HG03196 (cell line): ENCODE measurements around the gene MICAL3.

Experiments used
- ATAC-seq: cut with Tn5 transposase; IDR thresholded peaks from one replicate; pipeline ENCODE4 v1.9.1; 2021; ENCODE audit not compliant: unreplicated experiment

The MICAL3 gene

DNA sequence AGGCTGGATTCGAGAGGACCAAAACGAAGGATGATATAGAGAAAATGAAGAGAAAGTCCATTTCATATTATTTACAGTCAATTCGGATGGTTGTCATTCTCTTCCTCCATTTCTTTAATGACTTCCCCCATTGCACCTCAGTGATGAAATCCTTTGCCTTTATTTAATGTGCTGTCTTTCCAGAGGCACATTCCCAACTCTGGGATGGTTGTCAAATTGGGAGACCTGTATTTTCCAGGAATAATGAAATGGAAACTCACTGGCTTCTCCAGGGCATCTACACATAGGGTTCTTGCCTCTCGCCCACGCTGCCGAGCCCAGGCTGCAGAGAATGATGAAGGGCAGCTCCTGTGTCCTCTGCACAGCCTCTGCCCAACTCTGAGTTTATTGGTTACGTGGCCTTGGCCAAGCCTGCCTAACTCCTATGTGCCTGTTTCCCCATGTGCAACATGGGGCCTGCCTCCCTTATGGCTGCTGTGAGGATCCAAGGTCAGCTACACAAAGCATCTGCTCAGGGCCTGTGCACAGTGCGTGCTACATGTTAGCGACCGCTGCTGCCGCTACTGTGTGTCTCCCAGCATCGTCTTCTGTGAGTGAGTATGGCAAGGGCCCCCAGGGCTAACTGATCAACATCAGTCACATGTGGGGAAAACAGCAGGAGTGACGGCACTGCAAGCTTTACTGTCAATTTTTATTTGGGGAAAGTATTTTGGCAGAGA is 168.6 kb downstream of the MICAL3 start:
- no peak for ATAC-seq

DNA sequence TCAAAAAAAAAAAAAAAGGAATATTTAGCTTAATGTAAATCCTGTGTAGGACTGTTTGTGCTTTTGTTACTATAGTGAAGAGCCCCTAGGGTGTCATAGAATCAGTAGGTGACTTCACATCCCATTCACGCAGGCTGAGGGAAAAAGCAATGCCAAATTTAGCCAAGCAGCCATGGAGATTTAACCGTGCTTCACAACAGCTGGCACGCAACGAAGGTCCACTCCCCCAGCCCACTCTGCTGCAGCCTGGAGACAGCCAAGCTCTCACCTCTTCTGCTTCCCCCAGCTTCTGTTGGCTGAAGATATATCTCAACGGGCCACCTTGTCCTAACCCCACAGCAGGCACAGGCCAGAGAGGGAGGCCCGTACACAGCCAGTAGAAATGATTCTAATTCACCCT is 171.3 kb downstream of the MICAL3 start:
- no peak for ATAC-seq

DNA sequence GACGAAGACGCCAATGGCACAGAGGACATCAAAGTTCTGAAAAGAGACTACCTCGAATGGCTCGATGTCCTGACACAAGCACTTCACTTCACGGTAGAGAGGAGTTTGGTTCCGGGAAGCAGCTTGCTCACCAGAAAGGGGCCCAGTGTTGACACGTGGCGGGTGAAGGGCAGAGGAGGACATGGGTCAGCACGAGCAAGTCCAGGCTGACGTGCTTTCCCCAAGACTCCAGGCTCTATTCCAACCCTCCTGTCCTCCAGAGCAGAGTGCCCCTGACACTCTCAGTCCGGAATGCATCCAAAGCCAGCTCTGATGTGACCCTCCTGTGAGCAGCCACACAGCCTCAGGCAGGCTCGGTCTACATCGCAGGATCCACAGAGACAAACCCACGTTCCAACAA is 172.6 kb downstream of the MICAL3 start:
- ATAC-seq = no peak

DNA sequence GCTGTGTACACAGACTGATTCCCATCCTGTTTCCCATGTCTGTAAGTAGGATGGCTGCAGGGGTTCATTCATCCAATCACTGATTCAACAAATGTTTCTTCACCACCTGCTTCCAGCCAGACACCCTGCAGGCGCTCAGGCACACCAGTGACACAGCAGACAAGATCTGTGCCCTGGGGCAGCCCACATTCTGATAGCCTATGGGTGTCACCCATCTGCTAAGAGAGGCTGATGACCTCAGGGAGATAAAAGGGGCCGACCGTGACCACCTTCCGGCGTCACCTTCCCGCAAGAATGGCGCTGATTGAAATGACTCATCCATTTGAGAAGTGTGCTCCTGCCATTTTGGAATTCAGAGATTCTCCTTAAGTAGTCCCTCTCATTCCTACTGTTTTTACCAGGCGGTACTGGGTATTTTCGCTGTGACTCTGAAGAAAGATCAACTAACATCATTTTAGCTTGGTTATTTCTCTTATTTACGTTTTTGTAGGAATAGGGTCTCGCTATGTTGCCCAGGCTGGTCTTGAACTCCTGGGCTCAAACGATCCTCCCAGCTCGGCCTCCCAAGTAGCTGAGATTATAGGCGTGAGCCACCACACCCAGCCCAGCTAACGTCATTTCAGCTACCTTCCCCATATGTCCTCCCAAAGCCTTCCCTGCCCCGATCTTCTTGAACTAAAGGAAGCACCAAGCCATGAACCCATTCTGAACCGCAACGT is 176.8 kb downstream of the MICAL3 start:
- ATAC-seq = no peak

DNA sequence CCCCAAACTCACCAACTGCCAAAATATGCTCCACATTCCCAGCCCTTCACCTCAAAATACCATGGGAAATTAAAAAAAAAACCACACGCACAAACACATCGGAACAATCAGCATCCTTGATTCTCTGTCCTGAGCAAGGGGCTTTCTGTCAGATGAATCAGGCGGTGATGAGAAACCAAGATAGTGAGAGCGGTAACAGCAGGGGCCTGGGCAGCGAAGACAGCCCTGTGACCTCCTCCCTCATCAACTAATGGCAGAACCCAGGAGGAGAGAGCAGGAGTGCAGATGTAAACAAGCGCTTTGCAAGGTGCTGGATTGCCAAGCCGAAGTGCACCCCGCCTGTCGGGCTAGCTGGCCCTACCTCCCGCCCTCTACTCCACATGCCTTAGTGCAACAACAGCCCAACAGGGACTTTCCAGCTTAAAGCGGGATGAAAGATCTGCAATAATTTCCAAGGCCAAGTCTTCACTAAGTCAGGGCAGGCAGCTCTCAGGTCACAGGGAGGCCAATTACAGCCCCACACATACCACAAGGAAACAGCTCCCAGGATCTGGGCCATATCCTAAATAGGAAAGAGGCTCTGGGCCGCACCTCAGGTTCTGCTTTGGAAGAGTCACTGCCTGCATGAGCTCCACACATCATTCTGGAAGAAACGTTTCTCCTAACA is 177.9 kb downstream of the MICAL3 start:
- no peak for ATAC-seq

DNA sequence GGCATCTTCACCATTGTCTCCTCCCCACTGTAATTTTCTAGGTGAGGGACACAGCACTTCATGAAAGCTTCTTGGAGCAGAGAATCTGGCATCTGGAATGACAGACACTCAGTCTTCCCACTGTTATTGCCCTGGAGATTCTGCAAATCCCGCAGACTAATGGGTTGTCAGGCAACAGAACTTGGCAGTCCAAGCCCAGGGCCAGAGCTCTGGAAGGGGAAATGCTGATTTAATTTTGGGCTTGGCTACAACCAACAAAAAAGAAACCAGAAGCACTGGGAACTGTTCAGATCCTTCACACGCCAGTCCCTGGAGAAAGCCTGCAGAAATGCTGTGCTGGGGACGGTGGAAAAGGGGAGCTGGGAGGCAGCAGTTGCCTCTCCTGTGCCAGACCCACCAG is 178.6 kb downstream of the MICAL3 start:
- ATAC-seq = no peak

DNA sequence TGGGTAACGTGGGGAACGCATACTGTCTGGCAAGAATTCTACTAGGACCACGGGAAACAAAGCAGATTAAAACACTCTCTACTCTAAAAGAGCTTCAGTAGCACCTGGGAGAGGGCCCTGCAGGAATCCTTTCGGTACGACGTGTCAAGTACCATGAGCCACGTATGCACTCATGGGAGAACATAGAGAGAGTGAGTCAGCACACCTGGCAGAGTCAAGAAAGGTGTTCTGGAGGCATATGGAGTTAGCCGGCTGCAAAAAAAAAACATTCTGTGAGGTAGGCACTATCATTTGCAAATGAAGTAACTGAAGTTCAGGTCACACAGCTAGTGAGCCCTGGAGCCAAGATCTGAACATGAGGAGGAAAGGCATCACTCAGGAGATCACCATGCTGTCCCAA is 179.0 kb downstream of the MICAL3 start:
- ATAC-seq = no peak

DNA sequence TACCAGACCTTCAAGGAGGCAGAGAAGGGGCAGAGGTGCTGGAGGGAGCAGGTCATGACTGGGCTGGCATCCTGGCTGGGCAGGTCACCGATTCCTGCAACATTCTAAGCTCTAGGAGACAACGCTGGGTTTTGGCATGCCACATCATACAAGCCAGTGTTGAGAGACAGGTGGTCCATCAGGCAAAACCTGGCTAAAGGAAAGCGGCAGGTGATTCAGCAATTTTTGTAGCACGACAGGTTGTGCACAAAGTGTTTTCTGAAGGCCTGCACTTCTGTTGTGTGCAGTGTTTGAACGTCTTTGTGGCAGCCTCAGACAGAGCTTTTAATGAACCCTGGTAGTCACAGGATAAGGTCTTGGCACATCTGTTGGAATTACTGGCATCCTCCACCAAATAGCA is 180.2 kb downstream of the MICAL3 start:
- no peak for ATAC-seq

DNA sequence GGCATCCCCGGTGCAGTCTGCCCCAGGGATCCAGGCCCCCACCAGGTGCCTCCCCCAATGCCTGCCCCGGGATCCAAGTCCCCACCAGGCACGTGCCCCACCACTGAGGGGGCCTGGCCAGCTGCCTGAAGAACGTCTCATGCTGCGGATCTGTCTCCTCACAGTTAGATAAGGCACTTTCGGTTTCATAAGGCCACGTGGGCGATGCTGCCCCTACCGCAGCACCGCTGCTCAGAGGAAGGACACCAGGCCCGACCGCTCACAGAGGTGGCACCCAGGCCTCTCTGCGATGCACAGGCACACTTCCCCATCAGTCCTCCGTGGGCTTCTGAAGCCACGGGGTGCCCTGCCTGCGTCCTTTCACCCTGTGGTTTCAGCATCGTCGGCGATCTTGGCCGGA is 182.0 kb downstream of the MICAL3 start:
- no peak for ATAC-seq

DNA sequence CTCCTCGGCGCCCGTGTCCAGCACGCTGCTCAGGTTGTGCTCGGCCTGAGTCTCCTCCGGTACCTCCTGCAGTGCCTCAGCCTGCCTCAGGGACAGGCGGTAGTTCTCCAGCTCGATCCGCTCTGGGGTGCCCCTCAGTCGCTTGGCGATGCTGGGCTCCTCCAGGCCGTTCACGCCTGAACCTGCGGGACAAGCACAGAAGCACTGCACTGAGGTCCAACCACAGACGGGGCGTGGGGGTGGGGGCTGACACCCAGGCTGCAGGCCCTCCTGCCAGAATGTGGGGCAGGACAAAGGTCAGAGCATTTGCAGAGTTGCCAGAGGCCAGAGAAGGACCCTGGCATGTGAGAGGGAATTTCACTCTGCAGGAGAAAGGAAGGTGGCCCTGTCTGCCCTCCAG is 182.5 kb downstream of the MICAL3 start:
- ATAC-seq = no peak

DNA sequence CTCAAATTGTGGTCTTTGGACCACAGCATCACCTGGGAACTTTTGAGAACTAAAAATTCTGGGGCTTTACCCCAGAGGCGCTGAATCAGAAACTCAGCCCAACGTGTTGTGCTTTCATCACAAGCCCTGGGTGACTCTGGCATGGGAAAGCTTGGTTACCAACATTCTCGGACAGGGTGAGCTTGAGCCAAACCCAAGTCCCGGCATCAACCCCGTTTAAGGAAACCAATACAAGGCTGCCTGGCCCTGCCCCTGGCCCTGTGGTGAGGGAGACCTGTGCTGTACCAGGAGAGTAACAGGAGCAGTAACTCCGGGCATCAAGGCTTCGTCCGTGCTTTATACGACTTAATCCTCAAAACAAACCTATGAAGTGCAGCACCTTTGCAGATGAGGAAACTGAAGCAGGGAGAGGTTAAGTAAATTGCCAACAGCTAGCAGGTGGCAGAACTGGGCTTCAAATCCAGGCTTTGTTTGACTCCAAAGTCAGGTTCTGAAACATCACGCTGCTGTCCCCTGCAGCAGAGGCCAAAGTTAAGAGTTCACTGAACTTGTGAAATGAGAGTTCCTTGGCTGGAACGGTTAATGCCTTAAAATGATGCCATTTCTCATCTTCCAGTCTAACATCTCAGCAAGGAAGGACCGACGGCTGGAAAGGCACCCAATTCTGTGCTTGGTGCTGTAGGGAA is 186.0 kb downstream of the MICAL3 start:
- no peak for ATAC-seq

DNA sequence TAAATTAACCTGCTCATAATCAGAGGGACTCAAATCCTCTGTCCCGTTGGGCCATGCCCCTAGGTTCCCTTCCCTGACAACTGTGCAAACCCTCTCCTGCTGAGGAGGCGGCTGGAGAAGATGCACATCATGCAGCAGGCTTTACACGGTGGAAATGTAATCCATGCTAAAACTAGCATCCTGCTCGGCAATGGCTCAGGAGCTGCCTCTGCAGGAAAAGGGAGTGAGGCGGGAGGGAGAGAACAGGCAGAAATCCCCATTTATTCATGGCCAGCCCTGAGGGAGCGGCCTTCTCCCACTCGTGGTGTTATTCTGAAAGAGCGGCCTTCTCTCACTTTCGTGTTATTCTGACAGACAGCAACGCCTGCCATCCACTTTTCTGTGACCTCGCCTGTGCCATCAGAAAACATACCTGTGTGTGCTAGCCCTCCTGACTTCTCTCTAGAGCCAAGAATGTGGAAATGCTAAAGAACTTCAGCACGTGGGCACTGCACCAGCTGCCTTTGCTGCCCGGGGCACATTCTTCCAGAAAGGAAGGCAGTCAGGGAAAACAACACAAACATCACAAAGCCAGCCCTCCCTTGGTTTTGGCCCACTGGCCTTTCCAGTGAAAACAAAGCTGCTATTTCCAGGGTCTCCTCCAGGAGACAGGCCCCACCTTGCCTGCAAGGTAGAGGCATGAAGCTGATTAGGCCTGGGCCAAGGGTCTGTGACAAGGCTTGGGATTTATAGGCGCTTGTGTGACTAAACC is 187.2 kb downstream of the MICAL3 start:
- ATAC-seq = no peak

DNA sequence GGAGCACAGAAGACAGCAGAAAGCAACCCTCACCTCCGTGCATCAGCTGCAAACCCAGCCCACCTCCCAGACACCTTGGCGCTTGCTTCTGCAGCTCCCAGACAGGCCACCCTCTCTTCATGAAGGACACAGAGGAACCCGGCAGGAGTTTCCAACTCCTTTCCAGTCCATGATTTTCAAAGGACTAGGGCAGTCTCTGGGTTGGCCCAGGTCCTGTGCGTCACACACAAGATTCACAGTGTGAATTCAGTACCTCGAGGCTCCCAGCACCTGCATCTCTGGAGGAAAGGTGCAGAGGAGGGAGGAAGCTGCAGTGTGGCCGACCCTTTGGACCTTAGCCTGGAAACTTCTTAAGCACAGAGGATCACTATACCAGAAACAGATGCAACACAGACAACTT is 189.1 kb downstream of the MICAL3 start:
- ATAC-seq = no peak

DNA sequence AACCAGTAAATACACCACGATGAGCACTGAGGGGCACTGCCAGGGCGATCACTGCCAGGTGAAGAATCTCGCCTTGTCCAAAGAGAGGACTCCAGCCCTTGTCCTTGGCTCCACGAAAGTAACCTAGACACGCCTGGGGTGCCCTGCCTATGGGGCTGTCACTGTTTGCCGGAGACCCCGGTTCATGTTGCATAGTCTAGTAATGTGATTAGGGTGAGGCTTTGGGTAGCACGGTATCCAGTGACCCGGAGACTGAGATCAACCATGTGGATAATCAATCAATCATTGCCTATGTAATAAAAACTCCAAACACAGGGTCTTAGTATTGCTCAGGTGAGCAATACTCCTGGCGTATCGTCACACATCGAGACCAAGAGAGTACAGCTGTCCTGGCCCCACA is 190.9 kb downstream of the MICAL3 start:
- ATAC-seq = no peak

DNA sequence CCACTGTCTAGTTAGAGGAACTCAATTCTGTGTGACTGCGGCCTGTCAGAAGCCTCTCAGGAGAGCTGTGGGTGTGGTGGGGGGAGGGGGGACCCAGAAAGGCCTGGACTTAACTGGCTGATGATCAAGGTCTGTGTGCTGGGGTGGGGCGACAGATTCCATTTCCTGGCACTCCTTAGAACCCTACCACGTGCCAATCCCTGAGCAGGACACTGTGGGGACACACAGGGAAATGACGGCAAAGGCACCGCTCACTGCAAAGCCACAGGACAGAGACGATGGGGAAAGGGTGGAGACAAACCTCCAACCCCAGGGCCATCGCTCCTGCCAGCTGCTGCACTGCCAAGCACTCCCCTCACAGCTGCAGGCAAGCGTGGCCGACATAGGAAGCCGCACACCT is 191.7 kb downstream of the MICAL3 start:
- no peak for ATAC-seq

DNA sequence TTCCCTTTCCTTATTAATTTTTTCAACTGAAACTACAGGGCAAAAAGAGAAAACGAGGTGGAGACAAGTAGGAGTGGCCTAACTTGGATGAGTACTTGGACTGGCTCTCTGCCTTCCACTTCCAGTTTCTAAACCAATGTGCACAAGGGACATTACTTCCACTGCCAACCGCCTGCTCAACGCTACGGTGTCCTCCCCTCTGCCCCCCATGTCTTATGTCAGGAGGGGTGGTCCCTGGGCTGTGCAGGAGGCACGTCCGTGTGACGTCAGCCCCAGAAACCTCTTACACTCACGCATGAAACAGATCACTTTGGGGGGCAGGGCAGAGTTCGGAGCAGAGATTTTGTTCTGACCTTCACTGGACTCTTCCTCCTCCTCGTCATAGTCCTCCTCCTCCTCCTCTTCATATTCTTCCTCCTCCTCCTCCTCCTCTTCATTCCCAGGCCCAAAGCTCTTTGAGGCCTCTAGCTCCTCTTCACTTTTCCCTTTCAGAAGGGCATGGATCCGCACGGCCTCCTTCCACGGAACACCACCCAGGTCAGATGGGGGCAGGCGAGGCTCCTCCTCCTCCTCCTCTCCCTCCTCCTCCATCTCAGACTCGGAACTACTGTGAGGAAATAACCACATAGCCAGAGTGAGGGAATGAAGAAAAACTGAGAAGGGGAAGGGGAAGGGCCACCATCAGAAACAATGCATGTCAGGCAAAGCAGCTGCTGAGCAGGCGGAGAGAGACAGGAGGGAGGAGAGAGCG is 192.7 kb downstream of the MICAL3 start:
- ATAC-seq = no peak

DNA sequence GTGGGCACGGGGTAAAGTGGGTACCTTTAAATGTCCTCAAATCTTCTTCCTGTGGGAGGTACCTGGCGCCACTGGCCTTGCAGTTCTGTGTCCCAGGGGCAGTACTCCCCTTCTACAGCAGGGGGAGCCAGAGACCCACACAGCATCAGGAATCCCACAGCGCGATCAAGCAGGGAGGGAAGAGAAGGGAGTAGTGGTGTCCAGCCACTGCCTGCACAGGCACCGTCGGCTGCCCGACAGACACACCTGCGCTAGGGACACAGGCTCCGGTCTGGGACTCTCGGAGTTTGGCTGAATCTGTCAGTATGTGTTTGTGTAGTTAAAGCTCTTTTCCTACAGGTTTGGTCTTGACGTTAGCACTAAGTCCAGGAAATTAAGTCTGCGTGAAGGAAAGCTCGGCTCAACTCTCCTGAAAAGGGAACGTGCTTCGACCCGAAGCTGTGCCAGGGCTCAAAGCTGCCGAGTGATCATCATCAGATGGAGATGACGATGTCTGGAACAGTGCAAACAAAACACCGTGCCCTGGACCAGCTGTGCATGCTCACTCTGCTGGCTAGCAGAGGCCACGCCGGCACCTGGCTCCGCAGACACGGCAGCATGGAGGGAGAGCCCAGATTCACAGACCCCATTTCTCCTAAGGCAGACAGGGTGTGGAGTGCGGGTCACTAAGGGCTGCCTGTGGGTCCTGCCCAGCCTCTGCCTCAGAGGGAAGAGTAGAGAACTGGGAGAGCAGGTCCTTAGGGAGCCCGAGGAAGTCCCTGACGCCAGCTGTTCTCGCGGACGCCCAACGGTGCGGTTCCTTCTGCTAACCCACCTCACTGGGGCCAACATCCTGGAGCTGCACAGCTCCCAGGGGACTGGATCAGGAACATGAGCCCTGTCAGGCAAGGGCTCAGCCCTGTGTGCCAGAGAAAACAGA is 194.1 kb downstream of the MICAL3 start:
- ATAC-seq = no peak

DNA sequence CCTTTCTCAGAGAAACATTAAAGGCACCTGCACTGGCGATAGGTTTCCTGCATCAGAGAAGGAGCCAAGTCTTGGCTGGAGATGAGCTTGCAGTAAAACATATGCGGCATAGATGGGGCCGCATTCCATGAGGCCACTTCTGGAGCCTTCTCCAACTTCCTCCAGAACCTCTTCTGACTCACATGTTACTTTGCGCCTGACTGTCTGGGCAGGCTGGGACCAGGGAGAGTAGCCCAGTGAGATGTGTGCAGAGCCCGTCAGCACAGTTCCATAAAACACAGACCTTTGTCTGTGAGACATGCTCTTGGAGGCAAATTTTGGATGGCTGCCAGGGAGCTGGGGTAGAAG is 194.7 kb downstream of the MICAL3 start:
- ATAC-seq = no peak

DNA sequence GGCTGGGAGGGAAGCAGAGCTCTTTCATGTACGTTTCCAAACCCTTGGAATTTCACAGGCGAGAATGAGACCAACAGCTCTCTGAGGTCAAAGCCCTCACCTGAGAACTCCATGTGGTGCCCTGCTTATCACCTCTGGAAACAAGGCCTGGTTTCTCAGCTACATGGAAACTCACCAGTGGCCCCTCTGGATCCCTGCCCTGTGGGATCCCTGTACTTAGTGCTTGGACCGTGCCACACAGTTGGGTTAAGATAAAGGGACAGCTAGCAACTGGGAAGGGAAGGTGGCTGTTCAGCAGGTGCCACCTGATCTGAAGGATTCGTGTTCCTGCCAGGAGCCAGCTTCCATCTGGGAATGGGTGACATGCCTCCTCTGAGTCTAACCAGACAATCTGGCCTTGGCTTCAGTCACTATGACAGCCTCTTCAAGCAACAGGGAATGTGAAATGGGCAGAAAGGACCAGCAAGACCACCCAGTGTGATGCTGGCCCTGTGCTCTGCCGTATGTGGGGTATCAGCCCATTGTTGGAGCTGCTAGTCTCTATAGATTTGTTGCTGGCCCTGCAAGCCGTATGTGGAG is 195.8 kb downstream of the MICAL3 start:
- ATAC-seq = no peak
